Activated CD4-positive, alpha-beta T cell treated with anti-CD3 and anti-CD28 coated beads for 1 hour (primary cell): ENCODE measurements around the gene PIP5K1B.

Experiments used
- DNase-seq: peaks from one replicate; pipeline ENCODE4 v3.0.0-alpha.2; 2020

PIP5K1B gene

DNA sequence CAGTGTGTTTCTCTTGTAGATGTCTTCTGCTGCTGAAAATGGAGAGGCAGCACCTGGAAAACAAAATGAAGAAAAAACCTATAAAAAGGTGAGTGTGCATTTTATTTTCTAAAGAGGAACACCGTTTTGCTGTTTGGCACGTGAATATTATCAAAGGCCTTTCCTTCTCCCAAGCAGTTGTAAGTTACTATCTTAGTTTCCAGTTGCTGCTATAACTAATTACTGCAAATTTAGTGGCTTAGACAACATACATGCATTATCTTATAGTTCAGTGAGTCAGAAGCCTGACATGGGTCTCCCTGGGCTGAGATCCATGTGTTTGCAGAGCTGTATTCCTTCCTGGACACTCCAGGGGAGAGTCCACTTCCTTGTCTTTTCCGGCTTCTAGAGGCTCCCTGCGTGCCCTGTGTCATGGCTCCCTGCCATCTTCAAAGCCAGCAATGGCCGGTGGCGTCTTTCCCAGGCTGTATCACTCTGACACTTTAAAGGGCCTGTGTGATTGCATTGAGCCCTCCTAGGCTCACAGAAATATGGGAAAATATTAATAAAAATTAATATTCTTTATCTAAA, 117.6 kb downstream of the PIP5K1B start:
- no peak for DNase-seq

DNA sequence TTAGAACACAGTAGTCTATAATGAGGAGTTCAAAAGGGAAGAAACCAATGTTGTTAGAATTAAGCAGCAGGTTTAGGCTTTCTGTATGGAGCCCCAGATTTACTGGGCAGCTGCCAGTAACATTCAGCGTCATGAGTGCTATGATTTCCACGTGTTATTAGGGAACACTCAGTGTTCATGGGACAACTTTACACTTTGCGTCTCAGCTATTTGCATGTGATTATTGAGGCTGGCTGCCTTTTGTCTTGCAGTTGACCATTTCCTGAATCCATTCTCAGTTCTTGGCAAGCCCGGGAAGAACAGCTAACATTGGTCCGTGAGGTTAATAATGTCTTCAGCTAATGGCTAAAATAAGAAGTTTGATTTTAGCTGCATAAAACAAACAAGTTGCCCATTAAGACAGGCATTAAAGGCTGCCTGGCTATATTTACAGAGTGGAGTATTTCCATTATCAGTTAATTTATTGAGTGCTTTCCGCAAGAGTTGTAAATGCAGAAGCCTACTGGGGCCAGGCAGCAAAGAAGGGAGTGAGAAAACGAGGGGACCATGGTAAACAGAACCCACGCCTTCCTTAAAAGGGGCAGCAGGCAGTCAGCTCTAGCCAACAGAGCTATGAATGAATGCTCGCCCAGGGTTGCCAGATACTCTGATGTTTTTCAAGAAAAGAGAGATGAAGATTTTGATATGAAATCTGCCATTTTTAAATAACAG, 120.9 kb downstream of the PIP5K1B start:
- DNase-seq: no peak

- no peak for DNase-seq
Observed at GRCh38 chr9:68827837-68828744, 123.1 kb downstream of the PIP5K1B start.

GRCh38 chr9:68832101-68832500, 127.1 kb downstream of the PIP5K1B start:
- DNase-seq: no peak

DNA sequence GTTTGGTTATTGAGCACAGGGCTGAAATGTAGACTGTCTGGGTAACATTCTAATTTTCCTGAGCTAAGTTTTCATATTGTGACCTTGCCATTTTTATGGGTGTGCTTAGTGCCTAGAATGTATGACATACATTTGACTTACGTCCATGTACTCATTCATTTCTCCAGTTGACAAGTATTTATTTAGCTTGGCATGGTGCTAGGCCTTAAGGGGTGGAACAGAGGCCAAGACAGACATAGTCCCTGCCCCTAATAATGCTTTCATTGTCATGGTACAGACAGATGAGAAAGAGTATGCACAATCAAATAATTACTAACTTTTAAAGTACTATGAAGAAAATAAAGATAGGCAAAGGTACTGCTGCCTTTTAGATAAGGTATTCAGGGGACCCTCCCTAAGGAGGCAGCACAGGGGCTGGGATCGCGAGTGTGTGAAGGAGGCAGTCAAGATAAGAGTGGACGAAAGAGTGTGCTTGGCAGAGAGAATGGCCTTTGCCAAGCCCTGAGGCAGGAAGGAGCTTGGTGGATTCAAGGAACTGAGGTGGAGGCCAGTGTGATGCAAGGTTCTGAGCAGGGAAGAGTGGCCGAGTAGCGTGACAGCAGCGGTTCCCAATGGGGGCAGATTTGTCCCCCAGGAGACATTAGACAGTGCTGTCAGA, 128.0 kb downstream of the PIP5K1B start:
- no peak for DNase-seq

DNA sequence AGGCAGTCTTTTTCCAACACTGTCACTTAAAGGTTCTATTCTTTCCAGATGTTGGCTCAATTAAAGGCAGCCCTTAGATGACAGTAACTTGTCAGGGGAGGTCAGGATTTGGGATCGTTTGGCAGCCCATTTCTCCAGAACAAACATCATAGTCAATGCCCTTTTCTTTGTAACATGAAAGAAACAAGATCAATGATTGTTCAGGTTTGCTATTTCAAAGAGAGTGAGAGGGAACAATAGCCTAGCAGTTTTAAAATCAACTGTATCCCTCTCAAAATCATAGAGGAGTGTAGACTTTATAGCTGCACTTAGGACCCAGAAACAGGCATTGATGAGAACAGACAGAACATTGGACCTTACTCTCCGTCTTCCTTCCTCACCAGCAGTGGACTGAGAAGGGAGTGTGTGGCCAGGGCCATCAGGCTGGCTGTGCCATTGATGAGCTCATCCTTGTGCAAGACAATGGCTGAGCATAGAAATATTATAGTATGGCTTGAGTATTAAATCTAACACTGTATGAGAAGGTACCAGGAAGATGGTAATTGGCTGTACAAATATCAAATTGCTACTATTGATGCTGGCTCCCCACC, 130.0 kb downstream of the PIP5K1B start:
- no peak for DNase-seq

DNA sequence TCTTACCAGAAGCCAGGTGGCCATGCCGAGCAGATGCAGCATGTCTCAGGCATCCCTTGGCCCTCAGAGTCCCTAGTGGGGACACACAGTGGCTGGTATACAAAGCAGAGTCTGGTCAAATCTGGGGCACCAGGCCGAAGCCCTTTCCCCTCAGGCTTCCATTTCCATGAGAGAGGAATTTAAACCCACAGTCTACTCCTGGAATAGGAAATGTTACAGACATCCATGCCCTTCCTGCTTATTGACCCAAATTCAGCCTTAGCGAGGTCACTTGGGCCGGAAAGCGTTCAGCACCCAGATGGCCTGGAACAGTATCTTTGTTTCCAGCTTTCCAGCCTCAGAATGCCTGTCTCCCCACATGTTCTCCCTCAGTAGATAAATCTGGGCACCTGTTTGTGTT, 131.7 kb downstream of the PIP5K1B start:
- DNase-seq: no peak

DNA sequence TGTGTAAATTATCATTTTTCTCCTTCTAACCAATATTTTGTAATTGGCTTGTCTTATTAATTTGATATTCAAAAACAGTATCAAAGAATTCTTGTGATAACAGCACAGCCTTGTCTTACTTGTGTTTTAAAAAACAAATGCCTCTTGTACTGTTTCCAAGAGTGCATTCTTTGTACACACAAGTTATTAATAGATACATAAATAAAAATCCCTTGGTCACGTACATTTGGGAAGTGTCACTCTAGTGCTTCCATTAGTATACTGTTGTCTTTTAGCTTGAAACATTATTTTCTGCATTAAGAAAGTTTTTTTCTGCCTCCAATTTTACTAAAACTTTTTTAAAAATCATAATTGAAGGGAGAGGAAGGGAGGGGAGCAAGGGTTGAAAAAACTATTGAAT, 133.2 kb downstream of the PIP5K1B start:
- no peak for DNase-seq

- DNase-seq: no peak
Observed at GRCh38 chr9:68841276-68842052, 136.4 kb downstream of the PIP5K1B start.

- DNase-seq: no peak
Observed at GRCh38 chr9:68842568-68842967, 137.5 kb downstream of the PIP5K1B start.

- no peak for DNase-seq
Observed at GRCh38 chr9:68843239-68843638, 138.2 kb downstream of the PIP5K1B start.

- no peak for DNase-seq
Observed at GRCh38 chr9:68844157-68844556, 139.1 kb downstream of the PIP5K1B start.

GRCh38 chr9:68844631-68845612, 139.9 kb downstream of the PIP5K1B start:
- no peak for DNase-seq

- no peak for DNase-seq
Observed at GRCh38 chr9:68847765-68848164, 142.7 kb downstream of the PIP5K1B start.

- no peak for DNase-seq
Observed at GRCh38 chr9:68851657-68852056, 146.6 kb downstream of the PIP5K1B start.

GRCh38 chr9:68852941-68853340, 147.9 kb downstream of the PIP5K1B start:
- no peak for DNase-seq

DNA sequence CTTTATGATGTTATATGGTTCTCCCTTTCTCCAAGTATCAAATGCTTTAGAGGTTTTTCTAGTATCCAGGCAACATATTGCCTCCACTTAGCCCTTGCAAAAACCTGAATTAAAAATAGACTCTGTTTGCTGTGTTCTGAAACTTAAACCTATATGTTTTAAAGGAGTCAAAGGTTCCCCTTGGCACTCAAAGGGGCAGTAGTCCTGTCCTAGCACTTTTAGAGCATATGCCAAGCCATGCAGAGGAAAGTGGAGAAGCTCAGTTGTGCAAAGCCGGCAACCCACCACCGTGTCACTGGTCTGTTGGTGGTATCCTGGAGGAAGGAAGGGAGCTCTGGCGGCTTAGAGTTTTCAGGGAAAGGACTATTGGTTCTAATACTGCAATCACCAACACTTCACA, 154.3 kb downstream of the PIP5K1B start:
- no peak for DNase-seq

DNA sequence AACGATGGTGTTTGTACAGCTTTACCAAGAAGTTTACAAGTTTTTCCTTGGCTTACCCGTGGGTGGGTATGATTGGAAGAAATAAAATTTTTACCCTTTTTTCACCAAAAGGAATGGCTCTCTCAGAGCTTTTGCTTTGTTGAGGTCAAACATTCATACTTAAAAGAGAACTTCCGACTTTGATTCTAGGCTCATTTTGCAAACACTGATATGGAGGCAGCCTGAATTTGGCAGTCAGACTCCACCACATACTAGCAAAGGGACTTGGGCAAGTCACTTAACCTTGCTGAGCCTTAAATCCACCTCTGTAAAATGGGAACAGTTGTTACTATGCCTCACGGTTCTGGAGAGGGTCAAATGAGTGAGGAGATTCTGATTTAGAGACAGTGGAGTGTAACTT, 155.4 kb downstream of the PIP5K1B start:
- no peak for DNase-seq

DNA sequence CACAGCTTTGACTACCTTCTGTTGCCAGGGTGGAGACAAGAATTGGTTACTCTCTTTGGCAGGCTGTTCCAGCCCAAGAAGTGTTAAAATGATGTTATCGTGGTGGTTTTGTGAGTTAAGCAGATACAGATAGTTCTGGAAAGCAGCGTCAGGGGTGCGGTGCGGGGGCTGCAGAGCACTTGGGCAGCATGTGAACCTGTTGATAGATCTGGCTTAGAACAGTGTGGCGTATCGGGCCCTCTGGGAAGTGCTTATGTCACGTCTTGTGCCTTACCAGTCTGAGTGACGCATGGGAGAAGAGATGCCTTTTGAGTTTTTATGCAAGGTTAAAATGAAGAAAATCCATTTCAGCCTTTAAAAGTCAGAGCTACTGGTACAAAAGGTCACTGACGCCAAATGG, 156.4 kb downstream of the PIP5K1B start:
- DNase-seq: no peak

GRCh38 chr9:68867066-68867465, 162.0 kb downstream of the PIP5K1B start:
- no peak for DNase-seq

- no peak for DNase-seq
Observed at GRCh38 chr9:68869022-68869421, 164.0 kb downstream of the PIP5K1B start.
